SK-N-SH treated with all-trans-retinoic acid at 6 μM for 48 hours (cell line): ENCODE data around the gene STAMBPL1.

Source experiments
- ATAC-seq: fragments of 200-7000 bp; cut with Tn5 transposase; 3 replicates; pipeline ENCODE4 v1.9.1; 2020; ENCODE audit warnings: mild to moderate bottlenecking, moderate library complexity
- BACH2 ChIP-seq: fragments of 250-450 bp; sonication (Bioruptor Pico); IDR thresholded peaks from 2 replicates; pipeline ENCODE4 v1.9.0; 2021; ENCODE audit warnings: mild to moderate bottlenecking, borderline replicate concordance
- CSDC2 ChIP-seq: fragments of 250-450 bp; sonication (Bioruptor Pico); IDR thresholded peaks from 2 replicates; pipeline ENCODE4 v1.5.0; 2020; ENCODE audit warnings: mild to moderate bottlenecking, moderate library complexity
- CSRNP3 ChIP-seq: fragments of 250-450 bp; sonication (Bioruptor Pico); IDR thresholded peaks from 2 replicates; pipeline ENCODE4 v1.5.1; 2021; ENCODE audit warnings: mild to moderate bottlenecking, moderate library complexity
- ESRRG ChIP-seq: fragments of 250-450 bp; sonication (Bioruptor Pico); IDR thresholded peaks from 2 replicates; pipeline ENCODE4 v1.6.1; 2021; ENCODE audit warnings: mild to moderate bottlenecking
- ISL1 ChIP-seq: fragments of 250-450 bp; sonication (Bioruptor Pico); IDR thresholded peaks from 2 replicates; pipeline ENCODE4 v2.1.2; 2022; ENCODE audit warnings: mild to moderate bottlenecking, moderate library complexity
- PATZ1 ChIP-seq: fragments of 250-450 bp; sonication (Bioruptor Pico); IDR thresholded peaks from 2 replicates; pipeline ENCODE4 v1.8.0; 2020; ENCODE audit warnings: mild to moderate bottlenecking, moderate library complexity, borderline replicate concordance
- POU6F1 ChIP-seq: fragments of 250-450 bp; sonication (Bioruptor Pico); IDR thresholded peaks from 2 replicates; pipeline ENCODE4 v1.8.0; 2021; ENCODE audit warnings: low read depth, mild to moderate bottlenecking, moderate library complexity, borderline replicate concordance
- PPARA ChIP-seq: fragments of 250-450 bp; sonication (Bioruptor Pico); IDR thresholded peaks from 2 replicates; pipeline ENCODE4 v1.5.0; 2020; ENCODE audit warnings: mild to moderate bottlenecking, borderline replicate concordance
- RARB ChIP-seq: fragments of 250-450 bp; sonication (Bioruptor Pico); IDR thresholded peaks from 2 replicates; pipeline ENCODE4 v1.8.0; 2021; ENCODE audit warnings: mild to moderate bottlenecking, moderate library complexity
- SNAI2 ChIP-seq: fragments of 250-450 bp; sonication (Bioruptor Pico); IDR thresholded peaks from 2 replicates; pipeline ENCODE4 v1.5.0; 2020; ENCODE audit warnings: mild to moderate bottlenecking, moderate library complexity
- TCF4 ChIP-seq: fragments of 250-450 bp; sonication (Bioruptor Pico); IDR thresholded peaks from 2 replicates; pipeline ENCODE4 v1.8.0; 2021; ENCODE audit warnings: mild to moderate bottlenecking, moderate library complexity, borderline replicate concordance
- TOX ChIP-seq: fragments of 250-450 bp; sonication (Bioruptor Pico); IDR thresholded peaks from 2 replicates; pipeline ENCODE4 v1.8.0; 2021; ENCODE audit warnings: mild to moderate bottlenecking, moderate library complexity, borderline replicate concordance
- TSHZ2 ChIP-seq: fragments of 250-450 bp; sonication (Bioruptor Pico); IDR thresholded peaks from 2 replicates; pipeline ENCODE4 v1.5.0; 2020; ENCODE audit warnings: mild to moderate bottlenecking, moderate library complexity
- ZC3H10 ChIP-seq: fragments of 250-450 bp; sonication (Bioruptor Pico); IDR thresholded peaks from 2 replicates; pipeline ENCODE4 v1.5.1; 2021; ENCODE audit warnings: mild to moderate bottlenecking, moderate library complexity
- ZFP3 ChIP-seq: fragments of 250-450 bp; sonication (Bioruptor Pico); IDR thresholded peaks from 2 replicates; pipeline ENCODE4 v1.5.0; 2020; ENCODE audit warnings: mild to moderate bottlenecking, moderate library complexity
- ZNF565 ChIP-seq: fragments of 450-650 bp; formaldehyde crosslinking; conservative IDR thresholded peaks from 2 replicates; pipeline ENCODE4 v1.5.0; 2020; ENCODE audit warnings: low read depth, mild to moderate bottlenecking, moderate library complexity
- ZNF70 ChIP-seq: fragments of 450-650 bp; formaldehyde crosslinking; IDR thresholded peaks from 2 replicates; pipeline ENCODE4 v1.5.0; 2020; ENCODE audit warnings: mild to moderate bottlenecking, moderate library complexity
- TF ChIP-seq, protein P1 (sequence below): fragments of 250-450 bp; sonication (Bioruptor Pico); IDR thresholded peaks from 2 replicates; pipeline ENCODE4 v1.5.1; 2020; ENCODE audit warnings: low read depth, mild to moderate bottlenecking, moderate library complexity

The STAMBPL1 gene

DNA sequence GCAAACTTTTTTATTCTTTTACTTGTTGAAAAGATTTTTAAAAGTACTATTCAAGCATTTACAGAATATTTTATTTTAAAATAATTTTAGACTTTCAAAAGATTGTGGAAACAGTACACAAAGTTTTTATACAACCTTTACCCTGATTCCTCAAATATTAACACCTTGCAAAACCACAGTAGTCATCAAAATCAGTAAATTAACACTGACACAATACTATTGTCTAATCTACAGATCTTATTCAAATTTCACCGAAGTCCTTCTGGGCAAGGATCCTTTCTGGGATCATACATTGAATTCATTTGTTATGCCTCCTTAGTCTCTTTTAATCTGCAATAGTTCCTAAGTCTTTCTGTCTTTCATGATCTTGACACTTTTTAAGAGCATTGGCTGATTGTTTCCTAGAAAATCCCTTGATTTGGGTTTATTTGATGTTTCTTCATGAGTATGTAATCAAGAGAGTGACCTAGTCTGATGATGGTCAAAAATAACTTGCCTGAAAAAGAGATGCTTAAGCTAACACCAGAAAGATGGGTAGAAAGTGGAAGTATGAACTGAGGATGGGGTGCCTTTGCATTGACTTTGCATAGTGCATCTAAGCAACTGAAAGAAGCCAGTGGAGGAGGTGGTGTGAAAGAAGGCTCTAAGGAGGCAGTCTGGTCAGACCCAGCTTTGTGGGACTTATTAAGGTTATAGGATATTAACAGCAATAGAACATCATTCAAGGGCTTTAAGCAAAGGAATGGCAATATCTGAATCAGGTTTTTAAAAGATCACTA, 9.7 kb downstream of the STAMBPL1 start:
- TF ChIP-seq BACH2 (no peak), RARB (CRISPR knock-in tag) (no peak), TOX (no peak), CSRNP3 (CRISPR knock-in tag) (no peak), PPARA (CRISPR knock-in tag) (no peak), ZNF565 (CRISPR knock-in tag) (no peak), CSDC2 (no peak), TSHZ2 (CRISPR knock-in tag) (no peak), POU6F1 (no peak), ISL1 (CRISPR knock-in tag) (no peak), ZC3H10 (CRISPR knock-in tag) (no peak), ZNF70 (CRISPR knock-in tag) (no peak), TCF4 (CRISPR knock-in tag) (no peak), PATZ1 (CRISPR knock-in tag) (no peak)
- TF ChIP-seq, all 23 proteins: peak for 0
- ATAC-seq, result no peak

- TF ChIP-seq PPARA (CRISPR knock-in tag) (no peak), TSHZ2 (CRISPR knock-in tag) (no peak), SNAI2 (CRISPR knock-in tag) (no peak), TOX (no peak), ZNF565 (CRISPR knock-in tag) (no peak), ZNF70 (CRISPR knock-in tag) (no peak), RARB (CRISPR knock-in tag) (no peak), TCF4 (CRISPR knock-in tag) (no peak), ZFP3 (CRISPR knock-in tag) (no peak), ESRRG (CRISPR knock-in tag) (no peak), POU6F1 (no peak), CSRNP3 (CRISPR knock-in tag) (no peak)
- TF ChIP-seq, protein P1, sequence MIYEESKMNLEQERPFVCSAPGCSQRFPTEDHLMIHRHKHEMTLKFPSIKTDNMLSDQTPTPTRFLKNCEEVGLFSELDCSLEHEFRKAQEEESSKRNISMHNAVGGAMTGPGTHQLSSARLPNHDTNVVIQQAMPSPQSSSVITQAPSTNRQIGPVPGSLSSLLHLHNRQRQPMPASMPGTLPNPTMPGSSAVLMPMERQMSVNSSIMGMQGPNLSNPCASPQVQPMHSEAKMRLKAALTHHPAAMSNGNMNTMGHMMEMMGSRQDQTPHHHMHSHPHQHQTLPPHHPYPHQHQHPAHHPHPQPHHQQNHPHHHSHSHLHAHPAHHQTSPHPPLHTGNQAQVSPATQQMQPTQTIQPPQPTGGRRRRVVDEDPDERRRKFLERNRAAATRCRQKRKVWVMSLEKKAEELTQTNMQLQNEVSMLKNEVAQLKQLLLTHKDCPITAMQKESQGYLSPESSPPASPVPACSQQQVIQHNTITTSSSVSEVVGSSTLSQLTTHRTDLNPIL (CRISPR knock-in tag), result no peak
- no peak for ATAC-seq
Measured at GRCh38 chr10:88890681-88891381, 10.8 kb downstream of the STAMBPL1 start.
